ENCODE data around the gene SPRR1A.

- no peak for TF ChIP-seq POLR2A (IDR thresholded peaks at IDR 0.05)
- no peak for TF ChIP-seq CTCF (IDR thresholded peaks at IDR 0.05 in 8 of 11, conservative IDR thresholded peaks at IDR 0.05 in 3 of 11)
These were observed 15.6 kb upstream of the SPRR1A start for GRCh38 chr1:152968248-152968647.

Data from spleen (tissue), 7 donors.